Measurements from ENCODE around the gene ABCG1. TPM values are rescaled to one million over a fixed set of nuclear protein-coding genes. Genes with fewer than 3 reads are reported as not detected.
A peak's percentile ranks its signal among the peaks of the same experiment; 100 is the strongest.

Gene ABCG1
- polyA plus RNA-seq, 1 donor from 2014 or later: 11.6 TPM

- H3K4me1 Mint-ChIP-seq: peaks cover 0 to 4% (median 0%) of the 10 kb centered on the region in 3 donors
- H3K9me3 Mint-ChIP-seq: no peaks in the 10 kb centered on the region
- H3K4me3 Mint-ChIP-seq: no peak overlapping the region
- no peak overlapping the region for H3K27ac Mint-ChIP-seq
- H3K27me3 Mint-ChIP-seq: peaks cover 34% of the 10 kb centered on the region
- H3K36me3 Mint-ChIP-seq: no peaks in the 10 kb centered on the region
Observed at GRCh38 chr21:42305707-42306147, 86.8 kb downstream of the ABCG1 start.

GRCh38 chr21:42306366-42307035 is 87.6 kb downstream of the ABCG1 start:
- Mint-ChIP-seq H3K27ac (no peak overlapping the region), H3K36me3 (no peaks in the 10 kb centered on the region), H3K27me3 (peaks cover 34% of the 10 kb centered on the region), H3K4me1 (peaks cover 0 to 4% (median 0%) of the 10 kb centered on the region in 3 donors), H3K9me3 (no peaks in the 10 kb centered on the region), H3K4me3 (peak overlapping the region in 1 of 4 donors; percentile 32)

- Mint-ChIP-seq H3K27ac (no peak overlapping the region), H3K4me3 (peak overlapping the region in 1 of 4 donors; percentile 32), H3K9me3 (no peaks in the 10 kb centered on the region), H3K27me3 (peaks cover 34% of the 10 kb centered on the region), H3K36me3 (no peaks in the 10 kb centered on the region), H3K4me1 (peaks cover 0 to 4% (median 0%) of the 10 kb centered on the region in 3 donors)
Observed at GRCh38 chr21:42307106-42307505, 88.2 kb downstream of the ABCG1 start.

- H3K4me3 Mint-ChIP-seq: no peak overlapping the region
- H3K27ac Mint-ChIP-seq: no peak overlapping the region
- peaks cover 34% of the 10 kb centered on the region for H3K27me3 Mint-ChIP-seq
- no peaks in the 10 kb centered on the region for H3K9me3 Mint-ChIP-seq
- peaks cover 0 to 4% (median 0%) of the 10 kb centered on the region in 3 donors for H3K4me1 Mint-ChIP-seq
- H3K36me3 Mint-ChIP-seq: no peaks in the 10 kb centered on the region
Observed at GRCh38 chr21:42308161-42308913, 89.4 kb downstream of the ABCG1 start.

GRCh38 chr21:42308914-42309752 is 90.2 kb downstream of the ABCG1 start:
- H3K27ac Mint-ChIP-seq: peak overlapping the region in 1 of 3 donors; percentile 4
- H3K4me1 Mint-ChIP-seq: peaks cover 0 to 4% (median 0%) of the 10 kb centered on the region in 3 donors
- H3K4me3 Mint-ChIP-seq: no peak overlapping the region
- peaks cover 32% of the 10 kb centered on the region for H3K27me3 Mint-ChIP-seq
- no peaks in the 10 kb centered on the region for H3K36me3 Mint-ChIP-seq
- H3K9me3 Mint-ChIP-seq: no peaks in the 10 kb centered on the region

- H3K36me3 Mint-ChIP-seq: no peaks in the 10 kb centered on the region
- peaks cover 29% of the 10 kb centered on the region for H3K27me3 Mint-ChIP-seq
- H3K27ac Mint-ChIP-seq: peak overlapping the region in 2 of 3 donors; percentile 4 to 68
- H3K9me3 Mint-ChIP-seq: no peaks in the 10 kb centered on the region
- peaks cover 0 to 4% (median 0%) of the 10 kb centered on the region in 3 donors for H3K4me1 Mint-ChIP-seq
- no peak overlapping the region for H3K4me3 Mint-ChIP-seq
Observed at GRCh38 chr21:42309753-42310213, 90.8 kb downstream of the ABCG1 start.

- Mint-ChIP-seq H3K27me3 (peaks cover 24% of the 10 kb centered on the region), H3K27ac (peak overlapping the region in 1 of 3 donors; percentile 68), H3K4me1 (peaks cover 0 to 4% (median 0%) of the 10 kb centered on the region in 3 donors), H3K4me3 (peak overlapping the region in 1 of 4 donors; percentile 28), H3K9me3 (no peaks in the 10 kb centered on the region), H3K36me3 (no peaks in the 10 kb centered on the region)
Observed at GRCh38 chr21:42310411-42311001, 91.6 kb downstream of the ABCG1 start.

GRCh38 chr21:42311160-42311559 is 92.2 kb downstream of the ABCG1 start:
- peak overlapping the region in 1 of 3 donors; percentile 43 for H3K27ac Mint-ChIP-seq
- peaks cover 18% of the 10 kb centered on the region for H3K27me3 Mint-ChIP-seq
- H3K4me1 Mint-ChIP-seq: peaks cover 0 to 4% (median 0%) of the 10 kb centered on the region in 3 donors
- no peaks in the 10 kb centered on the region for H3K9me3 Mint-ChIP-seq
- H3K36me3 Mint-ChIP-seq: no peaks in the 10 kb centered on the region
- no peak overlapping the region for H3K4me3 Mint-ChIP-seq

GRCh38 chr21:42311816-42312625 is 93.1 kb downstream of the ABCG1 start:
- Mint-ChIP-seq H3K4me1 (peaks cover 0 to 4% (median 0%) of the 10 kb centered on the region in 3 donors), H3K27ac (peak overlapping the region in 1 of 3 donors; percentile 43), H3K36me3 (no peaks in the 10 kb centered on the region)

GRCh38 chr21:42312626-42313104 is 93.7 kb downstream of the ABCG1 start:
- H3K27ac Mint-ChIP-seq: no peak overlapping the region
- H3K4me1 Mint-ChIP-seq: peaks cover 0 to 4% (median 0%) of the 10 kb centered on the region in 3 donors
- H3K9me3 Mint-ChIP-seq: no peaks in the 10 kb centered on the region
- H3K36me3 Mint-ChIP-seq: no peaks in the 10 kb centered on the region
- H3K27me3 Mint-ChIP-seq: peaks cover 6% of the 10 kb centered on the region
- H3K4me3 Mint-ChIP-seq: no peak overlapping the region

More at GRCh38 chr21:42311816-42312625, 93.1 kb downstream of the ABCG1 start:
- no peaks in the 10 kb centered on the region for H3K9me3 Mint-ChIP-seq
- no peak overlapping the region for H3K4me3 Mint-ChIP-seq
- H3K27me3 Mint-ChIP-seq: peaks cover 12% of the 10 kb centered on the region

- H3K4me3 Mint-ChIP-seq: no peak overlapping the region
- H3K4me1 Mint-ChIP-seq: peaks cover 1 to 4% (median 2%) of the 10 kb centered on the region in 3 donors
- no peaks in the 10 kb centered on the region for H3K9me3 Mint-ChIP-seq
- peaks cover 4% of the 10 kb centered on the region for H3K27me3 Mint-ChIP-seq
- no peaks in the 10 kb centered on the region for H3K36me3 Mint-ChIP-seq
- H3K27ac Mint-ChIP-seq: no peak overlapping the region
Observed at GRCh38 chr21:42313501-42313969, 94.6 kb downstream of the ABCG1 start.

- H3K27me3 Mint-ChIP-seq: no peaks in the 10 kb centered on the region
- H3K9me3 Mint-ChIP-seq: no peaks in the 10 kb centered on the region
- H3K4me1 Mint-ChIP-seq: peaks cover 7 to 10% (median 8%) of the 10 kb centered on the region in 3 donors
- no peak overlapping the region for H3K27ac Mint-ChIP-seq
- no peak overlapping the region for H3K4me3 Mint-ChIP-seq
- H3K36me3 Mint-ChIP-seq: no peaks in the 10 kb centered on the region
Observed at GRCh38 chr21:42314616-42315295, 95.8 kb downstream of the ABCG1 start.

GRCh38 chr21:42315296-42315891 is 96.5 kb downstream of the ABCG1 start, which contains the start of gene TFF3:
TFF3 (minus strand) TSS chr21:42315409; CDS start chr21:42315374, 35 bp downstream.
- Mint-ChIP-seq H3K36me3 (no peaks in the 10 kb centered on the region), H3K4me1 (peaks cover 7 to 10% (median 8%) of the 10 kb centered on the region in 3 donors), H3K4me3 (no peak within 1 kb of the TSS), H3K27me3 (no peaks in the 10 kb centered on the region), H3K9me3 (no peaks in the 10 kb centered on the region), H3K27ac (no peak within 1 kb of the TSS)

Measured in IgD-negative memory B cell (primary cell).